HepG2 (cell line): Measurements from ENCODE around the gene VARS1. TPM values are rescaled to one million over a fixed set of nuclear protein-coding genes. Genes with fewer than 3 reads are reported as not detected.

Source experiments
- DZIP1 ChIP-seq: sonication (generic); formaldehyde crosslinking; IDR thresholded peaks from 2 replicates; pipeline ENCODE4 v1.5.0; 2020; ENCODE audit warnings: mild to moderate bottlenecking, missing genetic modification reagents
- ELF3 ChIP-seq: IDR thresholded peaks from 2 replicates; pipeline ENCODE4 v1.6.1; 2016; ENCODE audit warnings: missing genetic modification reagents, missing compliant biosample characterization
- FOXK1 ChIP-seq: sonication (generic); formaldehyde crosslinking; IDR thresholded peaks from 2 replicates; pipeline ENCODE4 v1.4.0; 2020; ENCODE audit warnings: low read depth, missing genetic modification reagents, borderline replicate concordance
- HMGXB4 ChIP-seq, 2 experiments: sonication (generic) in 1 of 2; formaldehyde crosslinking in 1 of 2; IDR thresholded peaks; 2 replicates each; pipeline versions ENCODE4 v1.4.0 to v1.6.1; 2018 to 2020; ENCODE audit warnings: missing genetic modification reagents in 2 of 2, borderline replicate concordance in 1 of 2, low read depth in 1 of 2, mild to moderate bottlenecking in 1 of 2, missing biosample characterization in 1 of 2
- KDM5B ChIP-seq: sonication (generic); formaldehyde crosslinking; IDR thresholded peaks from 2 replicates; pipeline ENCODE4 v1.4.0; 2020; ENCODE audit warnings: missing genetic modification reagents, mild to moderate bottlenecking, borderline replicate concordance
- KMT2A ChIP-seq: sonication (generic); formaldehyde crosslinking; IDR thresholded peaks from 2 replicates; pipeline ENCODE4 v1.4.0; 2020; ENCODE audit warnings: missing genetic modification reagents
- ONECUT2 ChIP-seq: sonication (generic); formaldehyde crosslinking; IDR thresholded peaks from 2 replicates; pipeline ENCODE4 v1.4.0; 2020; ENCODE audit warnings: missing genetic modification reagents
- SOX5 ChIP-seq: IDR thresholded peaks from 2 replicates; pipeline ENCODE4 v1.6.1; 2016; ENCODE audit warnings: borderline replicate concordance
- XRCC5 ChIP-seq: fragments of 200-400 bp; formaldehyde crosslinking; optimal IDR thresholded peaks from 2 replicates; pipeline ENCODE3; 2017; ENCODE audit warnings: mild to moderate bottlenecking, low read length
- ZBTB37 ChIP-seq: sonication (generic); formaldehyde crosslinking; IDR thresholded peaks from 2 replicates; pipeline ENCODE4 v1.4.0; 2020; ENCODE audit warnings: mild to moderate bottlenecking, missing genetic modification reagents
- ZNF414 ChIP-seq: sonication (generic); formaldehyde crosslinking; IDR thresholded peaks from 2 replicates; pipeline ENCODE4 v1.5.0; 2020; ENCODE audit warnings: missing genetic modification reagents
- ZNF530 ChIP-seq: sonication (generic); formaldehyde crosslinking; IDR thresholded peaks from 2 replicates; pipeline ENCODE4 v1.5.0; 2020; ENCODE audit warnings: low read depth, mild to moderate bottlenecking, missing genetic modification reagents
- ZUFSP ChIP-seq: sonication (generic); formaldehyde crosslinking; IDR thresholded peaks from 2 replicates; pipeline ENCODE4 v1.9.0; 2021; ENCODE audit warnings: missing genetic modification reagents, mild to moderate bottlenecking, borderline replicate concordance
- polyA plus RNA-seq, 8 experiments: library from polyadenylated mRNA; depleted of rRNA in 3 of 8; stranded (reverse) in 7 of 8; unstranded in 1 of 8; fragments of >200 nt; fragmentation: Illumina TruSeq in 4 of 8; extraction: Trizol in 4 of 8; gene quantifications; 2 replicates each; pipeline versions ENCODE4 v1.2.1 to v1.2.3, GENCODE V29; 2011 to 2016; ENCODE audit warnings: low read depth in 4 of 8, missing spikeins in 1 of 8, mixed read lengths in 1 of 8; ENCODE audit not compliant: insufficient read depth in 1 of 8
- total RNA-seq, 5 experiments: library from RNA; depleted of rRNA; stranded (reverse); fragments of >200 nt; fragmentation: Illumina TruSeq; extraction: Trizol; gene quantifications; 2 replicates each; pipeline ENCODE4 v1.2.3, GENCODE V29; 2016; ENCODE audit warnings: low read depth in 1 of 5

VARS1 gene
- total and polyA plus RNA-seq, 2 of the 13 experiments (the other 11 are each of a cell fraction or from before 2014, with no cell fraction given), result 14.7 to 56.1 TPM

GRCh38 chr6:31791324-31792089, 4.0 kb downstream of the VARS1 start (continued):
- TF ChIP-seq ELF3, result peak; percentile 37; the same call in 1 of the 2 replicates
- TF ChIP-seq SOX5 (CRISPR knock-in tag), result 0 out of 2 replicates have a peak, but pooled peaks have one; percentile 14
- no peak for TF ChIP-seq ZUFSP (CRISPR knock-in tag)
- no peak for TF ChIP-seq ONECUT2 (CRISPR knock-in tag)
- 0 out of 2 replicates have a peak, but pooled peaks have one; percentile 45 for TF ChIP-seq ZNF530 (CRISPR knock-in tag)
- peak in 1 of 2 experiments; percentile 49; a peak in 1 of 4 replicates for TF ChIP-seq HMGXB4 (CRISPR knock-in tag; IDR thresholded peaks at IDR 0.05; ENCODE audit: borderline replicate concordance in 1 of 2, low read depth in 1 of 2)
- 0 out of 2 replicates have a peak, but pooled peaks have one; percentile 19 for TF ChIP-seq DZIP1 (CRISPR knock-in tag)
- no peak for TF ChIP-seq ZNF414 (CRISPR knock-in tag)
- TF ChIP-seq KDM5B, result no peak
- 0 out of 2 replicates have a peak, but pooled peaks have one; percentile 46 for TF ChIP-seq KMT2A
- TF ChIP-seq FOXK1 (CRISPR knock-in tag), result no peak
- TF ChIP-seq XRCC5, result peak; percentile 73
- TF ChIP-seq ZBTB37 (CRISPR knock-in tag), result no peak
- TF ChIP-seq, all 625 proteins: peak for 29
